DMS 273 treated with DMSO at 0.1 percent for 48 hours (cell line): ENCODE results near the gene TMEM273.

Experiments used
- DNase-seq: peaks from one replicate; lab custom pipeline; 2025; lab: John Stamatoyannopoulos, UW

The TMEM273 gene

GRCh38 chr10:49139028-49139845 lies 49.0 kb downstream of the TMEM273 start:
- DNase-seq: no peak

DNA sequence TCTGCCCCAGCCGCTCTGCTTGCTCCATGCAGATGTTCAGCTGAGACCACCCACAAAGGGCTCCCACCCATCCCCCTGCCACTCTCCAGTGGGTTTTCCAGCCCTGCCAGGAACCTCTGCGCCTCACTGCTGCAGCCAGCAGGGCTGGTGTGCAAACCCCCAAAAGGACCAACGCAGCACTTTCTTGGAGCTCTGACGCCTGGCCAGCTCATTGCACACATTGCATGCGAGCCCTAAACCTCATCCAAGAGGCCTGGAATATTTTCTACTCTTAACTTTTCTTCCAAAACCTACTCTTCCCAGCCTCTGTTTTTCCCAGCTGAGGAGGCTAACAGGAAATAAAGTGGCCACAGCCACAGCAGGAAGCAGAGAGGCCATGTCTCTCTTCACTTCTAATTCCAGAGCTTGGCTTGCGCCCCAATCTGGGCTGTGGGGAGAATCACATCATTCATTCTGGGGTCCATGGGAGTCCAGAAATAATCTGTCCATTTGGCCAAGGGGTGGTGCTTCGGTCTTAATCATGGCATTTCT lies 49.8 kb downstream of the TMEM273 start:
- no peak for DNase-seq

GRCh38 chr10:49136525-49136924 lies 51.7 kb downstream of the TMEM273 start:
- DNase-seq: no peak

DNA sequence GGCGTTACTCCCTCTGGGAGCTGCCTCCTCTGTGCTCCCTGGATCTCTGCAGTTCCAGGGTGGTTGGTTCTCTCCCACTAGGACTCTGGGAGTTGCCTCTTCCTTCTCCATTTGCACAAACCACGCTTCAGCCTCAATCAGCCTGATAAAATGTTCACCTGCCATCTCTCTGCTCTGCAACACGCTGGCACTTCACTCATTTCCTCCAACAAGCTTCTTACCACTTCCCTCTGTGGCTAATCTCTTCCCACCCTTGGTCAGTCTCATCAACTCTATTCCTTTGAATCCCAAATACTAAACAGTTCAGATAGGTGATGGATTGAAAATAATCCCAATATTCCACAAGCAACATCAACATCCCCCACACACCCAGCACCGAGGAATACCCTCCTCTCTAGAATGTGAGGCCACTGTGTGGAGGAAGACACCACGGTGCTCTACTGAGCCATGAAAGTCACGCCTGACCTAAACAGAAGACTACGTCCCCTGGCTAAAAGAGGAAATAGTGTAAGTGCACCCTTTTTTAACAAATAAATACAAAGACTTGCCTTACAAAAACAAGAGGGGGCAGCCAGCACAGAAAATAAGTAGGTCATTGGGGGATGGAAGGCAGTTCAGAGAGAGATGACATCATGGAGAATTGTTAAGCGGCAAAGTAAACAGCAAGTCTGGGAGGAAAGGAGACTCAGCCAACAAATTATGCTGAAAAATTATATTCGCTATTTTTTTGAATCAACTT lies 52.4 kb downstream of the TMEM273 start:
- DNase-seq: no peak

DNA sequence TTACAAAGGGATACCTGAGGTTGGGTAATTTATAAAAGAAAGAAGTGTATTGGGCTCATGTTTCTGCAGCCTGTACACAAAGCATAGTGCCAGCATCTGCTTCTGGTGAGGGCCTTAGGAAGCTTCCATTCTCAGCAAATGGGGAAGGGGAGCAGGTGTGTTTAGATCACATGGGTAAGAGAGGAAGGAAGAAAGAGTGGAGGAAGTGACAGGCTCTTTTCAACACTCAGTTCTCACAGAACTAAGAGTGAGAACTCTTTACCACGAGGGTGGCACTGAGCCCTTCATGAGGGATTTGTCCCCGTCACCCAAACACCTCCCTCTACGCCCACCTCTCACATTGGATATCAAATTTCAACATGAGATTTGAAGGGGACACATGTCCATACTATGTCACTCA lies 53.9 kb downstream of the TMEM273 start:
- DNase-seq: no peak

DNA sequence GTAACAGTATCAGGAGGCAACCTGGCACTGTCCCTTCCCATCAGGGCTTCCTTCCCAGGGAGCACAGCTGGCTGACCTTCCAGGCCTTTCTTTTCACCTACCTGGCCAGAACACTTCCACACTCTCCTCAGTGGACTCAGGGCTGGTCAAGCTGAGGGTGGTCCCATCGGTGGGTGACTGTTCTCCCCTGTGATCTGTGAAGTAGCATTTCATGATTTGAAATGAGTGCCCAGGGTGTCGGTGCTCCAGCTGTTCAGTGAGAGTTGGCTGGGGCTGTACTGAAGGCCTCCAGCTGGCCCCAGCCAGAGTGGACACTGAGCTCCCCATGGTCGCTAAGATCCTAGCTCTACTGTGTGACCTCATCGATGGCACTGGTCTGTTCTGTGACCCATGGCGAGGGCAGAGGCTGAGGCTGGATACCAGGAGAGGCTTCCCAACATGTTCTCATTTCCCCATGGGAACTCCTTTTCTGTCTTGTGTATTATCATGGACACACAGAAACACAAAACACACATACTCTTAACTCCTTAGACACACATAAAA lies 54.4 kb downstream of the TMEM273 start, which contains the start of gene FAM170B:
TSS of gene FAM170B (minus strand) at position 316 of the 543 bp plus-strand sequence. CDS start at position 213, 103 bp downstream.
- DNase-seq: no peak

DNA sequence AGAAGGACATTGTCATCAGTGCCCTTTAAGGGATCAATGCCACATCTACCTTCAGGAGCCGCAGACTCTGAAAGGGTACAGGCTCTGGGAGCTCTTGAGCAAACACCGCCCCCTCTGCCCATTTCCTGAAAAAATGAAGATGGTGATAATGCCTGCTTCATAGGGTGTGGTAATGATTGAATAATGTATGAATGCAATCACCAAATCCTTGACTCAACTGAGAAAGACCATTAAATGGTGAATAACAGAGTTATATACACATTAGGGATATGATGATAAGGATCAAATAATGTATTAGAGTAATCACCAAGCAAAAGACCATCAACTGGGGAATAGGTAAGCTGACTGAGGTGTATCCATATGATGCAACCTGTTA lies 55.8 kb downstream of the TMEM273 start:
- no peak for DNase-seq

- no peak for DNase-seq
Observed at GRCh38 chr10:49131507-49132361, 56.5 kb downstream of the TMEM273 start.

DNA sequence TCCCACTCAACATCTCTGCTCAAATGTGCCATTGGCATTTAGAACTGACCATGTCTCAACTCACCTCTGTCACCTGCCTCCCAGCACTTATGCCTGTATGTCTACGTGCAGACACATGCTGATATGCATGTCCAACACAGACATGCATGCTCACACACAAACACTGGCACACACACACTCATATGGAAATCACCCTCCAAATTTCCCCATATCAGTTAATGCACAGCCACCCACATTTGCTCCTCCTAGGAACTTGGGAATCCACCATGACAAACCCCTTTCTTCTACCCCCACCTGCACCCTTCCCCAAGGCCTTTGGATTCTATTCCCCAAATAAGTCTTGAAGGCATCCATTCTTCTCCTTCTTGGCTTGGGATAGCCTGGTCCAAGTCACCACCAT lies 58.8 kb downstream of the TMEM273 start:
- no peak for DNase-seq

DNA sequence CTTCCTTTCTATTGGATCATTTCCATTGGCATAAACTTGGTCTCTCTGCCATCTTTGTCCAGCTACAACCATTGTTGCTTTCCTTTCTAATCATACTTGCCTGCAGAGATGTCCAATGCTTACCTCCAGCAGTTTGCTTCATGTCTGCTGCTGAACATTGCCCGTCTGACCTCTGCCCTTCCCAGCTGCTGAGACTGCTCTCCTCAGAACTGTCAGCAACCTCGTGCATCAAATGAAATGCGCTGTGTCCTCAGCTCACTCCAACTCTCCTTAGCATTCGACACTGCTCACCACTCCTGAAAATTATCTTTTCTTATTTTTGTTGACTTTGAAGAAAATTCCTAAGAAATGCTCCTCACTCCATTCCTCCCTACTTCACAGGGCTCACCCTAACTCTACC lies 59.3 kb downstream of the TMEM273 start:
- DNase-seq: no peak

DNA sequence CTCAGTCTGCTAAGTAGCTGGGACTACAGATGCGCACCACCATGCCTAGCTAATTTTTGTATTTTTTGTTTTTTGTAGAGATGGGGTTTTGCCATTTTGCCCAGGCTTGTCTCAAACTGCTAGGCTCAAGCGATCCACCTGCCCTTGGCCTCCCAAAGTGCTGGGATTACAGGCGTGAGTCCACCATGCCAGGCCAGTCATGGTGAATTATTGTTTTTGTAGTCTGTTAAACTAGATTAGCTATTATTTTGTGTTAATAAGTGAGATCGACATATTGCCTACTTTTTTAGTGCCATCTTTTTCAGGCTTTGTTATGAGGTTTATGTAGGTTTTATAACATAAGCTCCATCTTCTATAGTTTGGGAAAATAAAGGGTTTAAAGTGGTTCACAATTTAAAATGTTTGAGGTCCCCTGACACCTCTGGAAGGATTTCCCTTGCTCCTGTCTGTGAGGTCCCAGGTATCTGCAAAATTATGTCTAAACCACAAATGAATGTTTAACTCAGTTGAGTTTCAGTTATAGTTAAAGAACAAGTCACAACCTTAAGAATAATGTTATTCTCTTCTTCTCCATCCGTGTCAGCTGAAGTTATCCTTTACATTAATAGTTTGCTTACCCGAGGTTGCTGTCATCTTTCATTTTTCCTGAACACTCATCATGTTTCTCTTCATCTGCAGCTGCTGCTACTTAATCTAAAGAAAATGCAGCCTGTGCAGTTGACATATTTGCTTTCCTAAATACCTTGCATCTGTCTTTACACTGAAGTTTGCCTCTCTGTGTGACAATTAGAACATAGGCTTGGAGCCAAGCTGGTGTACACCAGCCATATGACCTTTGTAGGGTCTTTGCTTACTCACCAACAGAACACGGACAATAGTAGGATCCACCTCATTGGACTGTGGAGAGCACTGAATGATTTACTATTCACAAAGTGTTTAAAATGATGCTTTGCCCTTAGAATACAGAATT lies 63.9 kb downstream of the TMEM273 start:
- no peak for DNase-seq

- DNase-seq: no peak
Observed at GRCh38 chr10:49120911-49121310, 67.3 kb downstream of the TMEM273 start.

- DNase-seq: no peak
Observed at GRCh38 chr10:49119746-49120145, 68.4 kb downstream of the TMEM273 start.

- no peak for DNase-seq
Observed at GRCh38 chr10:49118430-49119074, 69.6 kb downstream of the TMEM273 start.

DNA sequence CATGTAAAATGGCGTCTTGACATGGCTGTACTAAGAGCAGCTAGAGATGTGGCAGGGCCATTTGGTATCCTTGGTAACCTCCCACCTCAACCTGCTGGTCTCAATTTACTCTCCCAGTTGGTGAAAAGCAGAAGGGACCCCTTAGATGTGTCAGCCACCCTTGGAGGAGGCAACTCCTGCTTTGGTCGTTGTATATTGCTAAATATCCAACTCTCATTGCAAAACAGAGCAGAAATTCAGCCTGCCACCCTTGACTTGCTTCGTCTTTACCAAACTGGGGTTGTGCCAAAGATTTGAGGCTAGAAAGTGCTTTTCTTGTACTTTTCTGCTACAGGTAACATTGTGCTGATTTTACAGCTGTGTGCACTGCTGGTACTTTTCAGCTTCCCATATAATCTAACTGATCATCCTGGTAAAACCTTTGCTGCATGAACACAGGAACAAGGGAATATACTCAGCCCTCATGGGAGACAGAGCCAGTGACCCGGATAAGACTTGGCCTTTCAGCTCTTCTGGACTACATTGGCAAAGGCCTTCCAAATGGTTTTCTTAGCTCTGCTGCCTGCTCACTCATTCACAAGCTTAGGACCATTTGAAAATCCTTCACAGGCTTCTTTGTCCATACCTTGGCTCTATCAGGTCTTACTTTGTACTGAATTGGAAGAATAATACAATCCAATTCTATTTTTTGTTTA lies 70.7 kb downstream of the TMEM273 start:
- DNase-seq: no peak

GRCh38 chr10:49116509-49117375 lies 71.4 kb downstream of the TMEM273 start:
- DNase-seq: no peak

- no peak for DNase-seq
Observed at GRCh38 chr10:49115796-49116508, 72.2 kb downstream of the TMEM273 start.
